ENCODE measurements around the gene COL6A2. TPM values are rescaled to one million over a fixed set of nuclear protein-coding genes. Genes with fewer than 3 reads are reported as not detected.

COL6A2 gene
- total and polyA plus RNA-seq, 2 experiments from 2014 or later = 28.4 to 89.2 TPM

DNA sequence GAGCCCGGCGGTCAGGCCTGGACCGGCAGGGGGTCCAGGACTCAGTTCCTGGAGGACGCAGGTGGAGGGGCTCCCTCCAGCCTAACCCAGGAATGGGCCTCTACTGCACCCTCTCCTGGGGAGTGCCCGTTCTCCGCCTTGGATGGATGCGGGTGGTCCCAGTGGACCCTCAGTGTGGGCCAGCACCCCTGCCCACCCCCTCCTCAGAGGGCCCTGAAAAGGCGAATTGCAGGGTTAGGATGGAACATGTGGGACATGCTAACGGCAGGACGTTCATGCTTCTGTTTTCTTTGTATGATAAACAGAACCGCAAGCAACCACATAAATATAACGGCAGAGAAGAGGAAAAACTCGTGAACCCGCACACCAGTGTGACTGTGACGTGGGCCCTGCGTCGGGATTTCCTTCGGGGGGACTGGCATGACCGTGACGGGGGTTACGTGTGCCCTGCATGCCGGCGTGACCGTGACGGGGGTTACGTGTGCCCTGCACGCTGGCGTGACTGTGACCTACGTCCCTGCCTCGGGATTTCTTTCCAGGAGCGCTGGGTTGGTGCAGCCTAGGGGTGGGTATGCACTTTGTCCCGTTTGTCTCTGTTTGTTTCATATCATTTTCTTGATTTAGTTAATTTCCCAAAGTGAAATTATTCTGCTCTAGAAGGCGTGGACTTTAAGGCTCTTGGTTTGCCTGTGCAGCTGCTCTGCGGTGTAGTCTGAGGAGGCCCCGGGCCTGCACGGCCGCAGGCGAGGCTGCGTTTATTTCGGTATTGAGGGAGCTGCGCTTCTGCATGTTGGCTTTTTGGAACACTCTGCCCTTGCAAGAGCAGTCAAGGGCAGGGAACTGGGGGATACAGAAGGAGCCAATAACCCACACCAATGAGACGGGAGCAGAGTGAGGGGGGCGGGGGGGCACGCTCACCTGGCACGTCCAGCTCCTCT, 54.3 kb downstream of the COL6A2 start:
- Mint-ChIP-seq H3K4me1 (peaks cover 15% of the 10 kb centered on the region), H3K27ac (peak overlapping the region; percentile 82; the same call in 1 of the 2 replicates), H3K9me3 (no peaks in the 10 kb centered on the region; the same call in 2 of the 3 replicates), H3K4me3 (no peak overlapping the region; the same call in 2 of the 3 replicates), H3K36me3 (ENCODE audit: low read depth) (no peaks in the 10 kb centered on the region; the same call in 2 of the 3 replicates), H3K27me3 (ENCODE audit: insufficient read depth, low read depth, poor library complexity) (no peaks in the 10 kb centered on the region)
- ATAC-seq = no peak
- TF ChIP-seq, protein P1, sequence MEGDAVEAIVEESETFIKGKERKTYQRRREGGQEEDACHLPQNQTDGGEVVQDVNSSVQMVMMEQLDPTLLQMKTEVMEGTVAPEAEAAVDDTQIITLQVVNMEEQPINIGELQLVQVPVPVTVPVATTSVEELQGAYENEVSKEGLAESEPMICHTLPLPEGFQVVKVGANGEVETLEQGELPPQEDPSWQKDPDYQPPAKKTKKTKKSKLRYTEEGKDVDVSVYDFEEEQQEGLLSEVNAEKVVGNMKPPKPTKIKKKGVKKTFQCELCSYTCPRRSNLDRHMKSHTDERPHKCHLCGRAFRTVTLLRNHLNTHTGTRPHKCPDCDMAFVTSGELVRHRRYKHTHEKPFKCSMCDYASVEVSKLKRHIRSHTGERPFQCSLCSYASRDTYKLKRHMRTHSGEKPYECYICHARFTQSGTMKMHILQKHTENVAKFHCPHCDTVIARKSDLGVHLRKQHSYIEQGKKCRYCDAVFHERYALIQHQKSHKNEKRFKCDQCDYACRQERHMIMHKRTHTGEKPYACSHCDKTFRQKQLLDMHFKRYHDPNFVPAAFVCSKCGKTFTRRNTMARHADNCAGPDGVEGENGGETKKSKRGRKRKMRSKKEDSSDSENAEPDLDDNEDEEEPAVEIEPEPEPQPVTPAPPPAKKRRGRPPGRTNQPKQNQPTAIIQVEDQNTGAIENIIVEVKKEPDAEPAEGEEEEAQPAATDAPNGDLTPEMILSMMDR (conservative IDR thresholded peaks at IDR 0.05; ENCODE audit: low read depth in 2 of 2) = no peak
- TF ChIP-seq, protein P2, sequence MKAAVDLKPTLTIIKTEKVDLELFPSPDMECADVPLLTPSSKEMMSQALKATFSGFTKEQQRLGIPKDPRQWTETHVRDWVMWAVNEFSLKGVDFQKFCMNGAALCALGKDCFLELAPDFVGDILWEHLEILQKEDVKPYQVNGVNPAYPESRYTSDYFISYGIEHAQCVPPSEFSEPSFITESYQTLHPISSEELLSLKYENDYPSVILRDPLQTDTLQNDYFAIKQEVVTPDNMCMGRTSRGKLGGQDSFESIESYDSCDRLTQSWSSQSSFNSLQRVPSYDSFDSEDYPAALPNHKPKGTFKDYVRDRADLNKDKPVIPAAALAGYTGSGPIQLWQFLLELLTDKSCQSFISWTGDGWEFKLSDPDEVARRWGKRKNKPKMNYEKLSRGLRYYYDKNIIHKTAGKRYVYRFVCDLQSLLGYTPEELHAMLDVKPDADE (IDR thresholded peaks at IDR 0.05) = no peak
- TF ChIP-seq, protein P3, sequence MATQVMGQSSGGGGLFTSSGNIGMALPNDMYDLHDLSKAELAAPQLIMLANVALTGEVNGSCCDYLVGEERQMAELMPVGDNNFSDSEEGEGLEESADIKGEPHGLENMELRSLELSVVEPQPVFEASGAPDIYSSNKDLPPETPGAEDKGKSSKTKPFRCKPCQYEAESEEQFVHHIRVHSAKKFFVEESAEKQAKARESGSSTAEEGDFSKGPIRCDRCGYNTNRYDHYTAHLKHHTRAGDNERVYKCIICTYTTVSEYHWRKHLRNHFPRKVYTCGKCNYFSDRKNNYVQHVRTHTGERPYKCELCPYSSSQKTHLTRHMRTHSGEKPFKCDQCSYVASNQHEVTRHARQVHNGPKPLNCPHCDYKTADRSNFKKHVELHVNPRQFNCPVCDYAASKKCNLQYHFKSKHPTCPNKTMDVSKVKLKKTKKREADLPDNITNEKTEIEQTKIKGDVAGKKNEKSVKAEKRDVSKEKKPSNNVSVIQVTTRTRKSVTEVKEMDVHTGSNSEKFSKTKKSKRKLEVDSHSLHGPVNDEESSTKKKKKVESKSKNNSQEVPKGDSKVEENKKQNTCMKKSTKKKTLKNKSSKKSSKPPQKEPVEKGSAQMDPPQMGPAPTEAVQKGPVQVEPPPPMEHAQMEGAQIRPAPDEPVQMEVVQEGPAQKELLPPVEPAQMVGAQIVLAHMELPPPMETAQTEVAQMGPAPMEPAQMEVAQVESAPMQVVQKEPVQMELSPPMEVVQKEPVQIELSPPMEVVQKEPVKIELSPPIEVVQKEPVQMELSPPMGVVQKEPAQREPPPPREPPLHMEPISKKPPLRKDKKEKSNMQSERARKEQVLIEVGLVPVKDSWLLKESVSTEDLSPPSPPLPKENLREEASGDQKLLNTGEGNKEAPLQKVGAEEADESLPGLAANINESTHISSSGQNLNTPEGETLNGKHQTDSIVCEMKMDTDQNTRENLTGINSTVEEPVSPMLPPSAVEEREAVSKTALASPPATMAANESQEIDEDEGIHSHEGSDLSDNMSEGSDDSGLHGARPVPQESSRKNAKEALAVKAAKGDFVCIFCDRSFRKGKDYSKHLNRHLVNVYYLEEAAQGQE (IDR thresholded peaks at IDR 0.05; ENCODE audit: unreplicated experiment) = no peak
- TF ChIP-seq EZH2phosphoT487 (IDR thresholded peaks at IDR 0.05; ENCODE audit: unreplicated experiment) (no peak), JUNB (IDR thresholded peaks at IDR 0.05; ENCODE audit: unreplicated experiment) (no peak), POLR2AphosphoS5 (IDR thresholded peaks at IDR 0.05; ENCODE audit: low read depth) (no peak), EZH2 (IDR thresholded peaks at IDR 0.05; ENCODE audit: low read depth, unreplicated experiment) (no peak), STAT1 (IDR thresholded peaks at IDR 0.05; ENCODE audit: unreplicated experiment) (no peak), CREB1 (CRISPR knock-in tag; IDR thresholded peaks at IDR 0.05; ENCODE audit: low read depth) (no peak), ZNF114 (CRISPR knock-in tag; IDR thresholded peaks at IDR 0.05) (no peak), ZNF331 (CRISPR knock-in tag; IDR thresholded peaks at IDR 0.05; ENCODE audit: low read depth) (no peak), NANOG (IDR thresholded peaks at IDR 0.05; ENCODE audit: borderline replicate concordance) (no peak)
- Histone ChIP-seq H3K27me3 (ENCODE audit: insufficient read depth) (no peaks in the 10 kb centered on the region), H3F3A (replicated peaks; ENCODE audit: low read depth) (0 out of 2 replicates have a peak, but pooled peaks cover 4% of the 10 kb centered on the region), H3K27ac (ENCODE audit: low read depth) (0 out of 2 replicates have a peak overlapping the region, but pooled peaks have one; percentile 57), H3K9me2 (ENCODE audit: insufficient read depth) (no peaks in the 10 kb centered on the region), H2AFZ (no peak overlapping the region), H4K20me1 (replicated peaks; ENCODE audit: insufficient read depth) (no peaks in the 10 kb centered on the region), H3K4me3 (no peak overlapping the region), H3K4me2 (peak overlapping the region; percentile 67; the same call in 1 of the 2 replicates), H3K36me3 (ENCODE audit: insufficient read depth) (no peaks in the 10 kb centered on the region), H3K4me1 (ENCODE audit: insufficient read depth) (no peaks in the 10 kb centered on the region; the same call in 1 of the 2 replicates), H3K79me2 (replicated peaks; ENCODE audit: insufficient read depth) (no peaks in the 10 kb centered on the region)
- DNase-seq (ENCODE audit: low spot score) = no peak

All from GM23338 (cell line).